ENCODE data around the gene TSPEAR.

GRCh38 chr21:44699502-44700001 is 11.8 kb downstream of the TSPEAR start:
- TF ChIP-seq CTCF (IDR thresholded peaks at IDR 0.05) (no peak), EZH2 (IDR thresholded peaks at IDR 0.05; ENCODE audit: borderline replicate concordance, insufficient read depth, low read depth, low read length, poor library complexity, severe bottlenecking) (no peak)

Data from B cell (primary cell).